HG03025 (cell line): ENCODE data around the gene S100A16.
"Not testable (repeated sequence)": the region's sequence is repeated elsewhere in the genome, so short reads cannot be mapped to it uniquely, and the experiment has no call there.

Source experiments
- ATAC-seq: cut with Tn5 transposase; IDR thresholded peaks from one replicate; pipeline ENCODE4 v1.9.1; 2021; ENCODE audit warnings: mild to moderate bottlenecking, moderate library complexity; ENCODE audit not compliant: unreplicated experiment, low FRiP score

Gene S100A16

DNA sequence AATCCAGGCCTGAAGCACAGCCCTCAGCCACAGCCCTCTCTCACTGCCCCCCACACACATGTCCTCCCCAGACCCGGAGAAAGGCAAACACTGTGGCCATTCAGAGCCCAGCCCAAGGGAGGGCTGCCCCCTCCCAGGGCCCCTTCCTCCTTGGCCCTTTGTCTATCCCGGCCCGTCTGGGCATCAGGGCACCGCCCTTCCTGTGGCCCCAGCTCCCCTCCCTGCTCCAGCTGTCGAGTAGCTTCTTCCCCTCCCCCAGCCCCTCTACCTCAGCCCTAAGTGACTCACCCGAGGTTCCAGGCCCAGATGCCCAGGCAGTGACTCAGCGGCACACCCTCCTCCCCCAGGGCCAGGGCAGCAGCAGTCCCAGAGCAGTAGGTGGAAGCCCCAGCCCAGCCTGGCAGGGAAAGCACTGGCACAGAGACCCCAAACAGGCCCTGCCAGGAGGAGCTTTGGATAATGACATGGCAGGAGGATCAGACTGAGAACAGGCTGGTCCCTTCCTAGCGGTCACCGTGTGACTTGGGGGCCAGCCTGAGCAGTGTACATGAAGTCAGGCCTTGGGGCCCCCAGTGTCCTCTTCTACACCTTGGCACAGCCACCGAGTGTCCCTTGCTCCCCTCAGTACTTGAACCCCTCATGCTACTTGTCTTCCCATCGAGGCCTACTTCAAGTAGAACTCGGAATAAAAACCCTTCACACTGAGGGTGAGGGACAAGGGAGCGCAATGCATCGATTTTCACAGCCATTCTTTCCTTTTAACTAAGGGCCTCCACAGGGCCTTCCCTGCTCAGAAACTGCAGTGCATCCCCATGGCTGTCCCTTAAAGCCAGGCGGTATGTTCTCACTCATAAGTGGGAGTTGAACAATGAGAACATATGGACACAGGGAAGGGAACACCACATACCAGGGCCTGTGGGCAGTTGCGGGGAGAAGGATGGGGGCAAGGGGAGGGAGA lies 46.2 kb downstream of the S100A16 start:
- ATAC-seq = no peak

DNA sequence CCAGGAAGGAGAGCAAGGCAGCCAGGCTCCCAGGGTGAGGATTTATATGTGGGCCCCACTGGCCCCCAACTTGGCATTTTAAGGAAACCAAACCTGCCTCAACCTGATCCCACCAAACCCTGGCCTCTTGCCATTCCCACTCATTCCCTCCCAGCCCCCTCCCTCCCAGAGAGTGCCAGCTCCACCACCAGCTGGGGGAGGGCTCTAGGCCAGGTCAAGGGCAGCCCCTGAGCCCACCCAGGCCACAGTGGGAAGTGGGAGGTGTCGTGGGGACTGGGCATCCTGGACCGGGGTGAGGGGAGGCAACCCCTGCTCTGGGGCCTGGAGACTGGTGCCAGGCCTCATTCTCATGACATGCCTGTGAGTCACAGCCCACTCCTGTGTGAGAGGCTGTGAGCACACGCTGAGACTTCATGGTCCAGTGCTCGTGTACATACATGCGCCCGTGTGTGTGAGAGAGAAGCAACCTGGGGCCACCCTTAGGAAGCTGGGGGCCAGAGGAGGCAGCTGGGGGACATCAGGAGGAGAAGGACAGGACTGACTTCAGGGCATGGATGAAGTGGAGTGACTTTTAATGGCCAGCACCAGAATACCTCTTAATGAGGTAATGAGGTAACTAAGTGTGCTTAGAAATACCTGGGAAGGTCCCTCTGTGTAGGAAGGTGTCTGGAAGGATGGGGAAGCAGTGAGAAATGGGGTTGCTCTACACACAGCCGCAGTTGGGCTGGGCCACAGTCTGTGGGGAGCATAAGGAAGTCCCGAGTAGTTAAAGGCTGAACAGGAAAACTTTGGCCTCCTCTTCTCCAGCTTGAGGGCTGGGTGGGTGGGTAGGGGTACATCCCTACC lies 47.2 kb downstream of the S100A16 start, which contains the start of gene S100A2:
TSS of gene S100A2 (minus strand) at position 316 of the 846 bp plus-strand sequence. CDS start 1,967 bp downstream, outside the sequence.
- no peak for ATAC-seq

DNA sequence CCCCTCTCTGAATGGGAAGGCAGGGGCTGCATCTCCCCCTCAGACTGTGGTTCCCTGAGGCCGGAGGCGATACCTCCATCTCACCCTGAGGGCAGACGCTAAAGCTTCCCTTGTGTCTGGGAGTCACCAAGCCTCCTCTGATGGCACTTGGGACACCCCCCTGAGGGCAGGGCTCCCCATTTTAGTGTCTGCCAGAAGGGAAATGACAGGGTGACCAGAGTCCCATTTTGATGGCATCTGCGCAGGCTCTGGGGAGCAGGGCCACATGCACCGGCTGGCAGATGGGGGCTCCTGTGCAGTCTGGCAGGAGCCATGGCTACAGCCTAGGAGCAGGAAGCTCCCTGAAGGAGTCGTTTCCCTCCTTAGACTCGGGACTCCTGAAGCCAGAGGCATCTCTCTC lies 48.9 kb downstream of the S100A16 start:
- ATAC-seq = no peak

DNA sequence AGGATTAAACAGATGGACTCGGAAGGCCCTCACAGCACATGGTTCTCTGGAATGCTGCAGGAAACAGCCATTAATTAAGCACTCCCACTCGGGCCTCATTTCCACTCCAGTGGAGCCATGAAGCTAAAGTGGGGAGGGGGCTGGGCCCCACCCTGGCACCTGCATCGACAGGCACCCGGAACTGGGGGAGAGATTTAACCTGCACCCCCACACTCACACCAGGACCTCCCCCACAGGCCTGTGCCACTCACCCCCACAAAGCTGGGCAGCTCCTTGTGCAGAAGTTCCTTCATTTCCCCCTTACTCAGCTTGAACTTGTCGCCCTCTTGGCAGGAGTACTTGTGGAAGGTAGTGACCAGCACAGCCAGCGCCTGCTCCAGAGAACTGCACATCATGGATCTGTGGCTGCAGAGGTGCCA lies 49.4 kb downstream of the S100A16 start:
- no peak for ATAC-seq

DNA sequence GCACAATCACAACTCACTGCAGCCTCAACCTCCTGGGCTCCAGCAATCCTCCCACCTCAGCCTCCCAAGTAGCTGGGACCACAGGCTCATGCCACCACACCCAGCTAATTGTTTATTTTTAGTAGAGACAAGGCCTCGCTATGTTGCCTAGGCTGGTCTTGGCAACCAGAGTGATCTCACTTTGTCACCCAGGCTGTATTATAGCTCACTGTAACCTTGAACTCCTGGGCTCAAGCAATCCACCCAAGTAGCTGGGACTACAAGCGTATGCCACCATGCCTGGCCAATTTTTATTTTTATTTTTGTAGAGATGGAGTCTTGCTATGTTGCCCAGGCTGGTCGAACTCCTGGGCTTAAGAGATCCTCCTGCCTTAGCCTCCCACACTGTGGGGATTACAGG lies 50.9 kb downstream of the S100A16 start:
- not testable (repeated sequence) for ATAC-seq

DNA sequence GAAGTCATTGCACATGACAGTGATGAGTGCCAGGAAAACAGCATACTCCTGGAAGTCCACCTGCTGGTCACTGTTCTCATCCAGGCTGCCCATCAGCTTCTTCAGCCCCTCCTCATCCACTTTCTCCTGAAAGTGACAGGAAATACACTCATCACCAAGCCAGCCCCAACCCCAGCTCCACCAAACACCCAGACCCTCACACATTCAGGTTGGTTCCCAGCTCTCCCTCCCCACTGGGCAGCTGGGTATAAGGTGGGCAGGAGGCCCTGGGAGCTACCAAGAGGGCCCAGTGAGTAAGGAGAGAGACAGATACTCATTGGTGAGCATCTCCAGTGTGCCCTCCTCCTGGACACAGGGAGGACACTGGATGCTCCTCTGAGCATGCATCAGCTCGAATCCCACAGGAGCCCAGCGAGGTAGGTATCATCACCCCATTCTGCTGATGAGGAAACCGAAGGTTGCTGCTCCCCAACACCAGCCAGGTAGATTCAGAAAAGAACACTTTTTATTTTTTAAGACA lies 51.4 kb downstream of the S100A16 start:
- no peak for ATAC-seq

DNA sequence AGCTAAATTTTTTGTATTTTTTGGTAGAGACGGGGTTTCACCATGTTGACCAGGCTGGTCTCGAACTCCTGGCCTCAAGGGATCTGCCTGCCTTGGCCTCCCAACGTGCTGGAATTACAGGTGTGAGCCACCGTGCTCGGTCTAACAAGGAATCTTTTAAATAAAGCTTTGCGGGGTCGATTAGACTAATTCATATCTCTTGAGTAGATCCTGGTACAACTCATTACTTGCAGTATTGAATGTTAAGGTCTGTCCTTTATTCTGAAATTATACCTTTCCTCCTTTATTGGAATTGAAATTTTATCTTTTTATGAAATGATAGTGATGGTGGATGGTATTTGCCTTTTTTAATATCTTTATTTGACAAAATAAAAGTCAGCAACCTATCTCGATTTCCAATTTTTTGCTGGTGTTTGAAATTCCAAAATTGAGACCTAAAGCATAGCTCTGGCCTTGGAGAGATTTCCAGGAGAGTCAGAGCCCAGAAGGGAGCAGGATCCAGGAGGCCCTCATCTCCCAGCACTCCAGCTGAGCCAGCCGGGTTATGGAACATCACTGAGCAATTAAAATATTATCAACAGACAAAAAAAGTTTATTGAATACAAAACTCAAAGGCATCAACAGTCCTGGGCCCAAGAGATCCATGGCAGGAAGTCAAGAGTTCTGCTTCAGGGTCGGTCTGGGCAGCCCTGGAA lies 52.0 kb downstream of the S100A16 start:
- no peak for ATAC-seq

DNA sequence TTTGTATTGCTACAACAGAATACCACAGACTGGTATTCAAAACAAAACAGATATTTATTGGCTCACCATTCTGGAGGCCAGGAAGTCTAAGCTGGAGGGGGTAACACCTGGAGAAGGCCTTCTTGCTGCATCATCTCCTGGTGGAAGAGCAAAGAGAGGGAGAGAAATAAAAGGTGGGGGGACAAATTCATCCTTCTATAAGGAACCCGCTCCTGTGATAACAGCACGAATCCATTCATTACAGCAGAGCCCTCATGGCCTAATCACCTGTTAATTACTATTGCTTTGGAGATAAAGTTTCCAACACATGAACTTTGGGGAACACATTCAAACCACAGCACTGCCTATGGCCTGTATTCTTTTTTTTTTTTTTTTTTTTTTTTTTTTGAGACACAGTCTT lies 52.7 kb downstream of the S100A16 start:
- ATAC-seq = no peak

DNA sequence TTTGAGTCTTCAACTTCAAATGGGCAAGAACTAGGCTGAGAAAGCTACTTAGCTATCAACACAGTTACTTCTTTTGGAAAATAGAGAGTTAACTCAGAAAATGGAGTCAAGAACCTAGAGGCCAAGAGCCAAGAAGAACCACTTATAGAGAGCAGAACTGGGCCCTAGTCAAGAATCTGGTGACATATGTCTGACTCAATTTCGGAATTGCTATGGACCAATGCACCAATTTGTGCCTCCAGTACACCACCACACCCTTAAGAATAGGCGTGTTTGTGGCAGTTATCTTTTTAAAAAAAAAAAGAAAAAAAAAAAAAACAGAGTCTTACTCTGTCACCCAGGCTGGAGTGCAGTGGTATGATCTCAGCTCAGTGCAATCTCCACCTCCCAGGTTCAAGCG lies 55.1 kb downstream of the S100A16 start:
- no peak for ATAC-seq
